Measurements from ENCODE around the gene SLC16A2.

Gene SLC16A2

DNA sequence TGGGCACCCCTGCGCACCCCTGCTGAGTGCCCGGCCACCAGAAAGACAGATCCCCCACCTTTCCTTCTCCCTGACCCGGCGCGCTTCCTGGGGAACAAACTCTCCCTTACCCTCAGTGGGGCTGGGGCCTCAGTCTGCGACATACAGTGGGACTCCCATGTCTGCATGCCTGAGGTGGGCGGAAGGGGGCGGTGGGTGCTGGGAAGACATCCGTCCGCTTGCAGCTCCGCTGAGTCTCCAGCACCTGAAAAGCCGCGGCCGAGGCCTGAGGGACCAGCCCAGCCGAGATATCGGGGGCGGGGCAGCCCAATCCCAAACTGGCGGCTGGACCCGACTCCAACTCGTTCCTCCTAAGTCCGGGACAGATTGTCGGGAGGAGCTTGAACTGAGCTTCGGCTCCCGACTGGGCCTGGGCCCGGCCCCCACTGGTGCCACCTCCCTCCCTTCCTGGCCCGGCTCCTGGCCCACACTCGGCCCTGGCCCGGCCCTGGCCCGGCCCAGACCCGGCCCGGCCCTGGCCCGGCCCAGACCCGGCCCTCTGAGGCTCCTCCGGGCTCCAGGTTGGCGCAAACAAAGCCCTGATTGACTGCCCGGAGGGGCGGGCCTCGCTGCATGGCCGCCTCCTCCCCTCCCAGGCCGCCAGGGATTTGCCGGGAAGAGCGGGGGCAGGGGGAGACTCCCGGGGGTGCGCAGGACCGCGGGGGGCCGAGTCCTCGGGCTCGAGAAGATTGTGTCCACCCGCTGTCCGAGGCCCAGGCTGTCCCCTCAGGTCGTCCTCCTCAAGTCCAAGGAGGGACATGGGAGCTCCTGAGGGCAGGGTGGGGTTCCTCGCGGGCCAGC, 877 bp upstream of the SLC16A2 start:
- TF ChIP-seq Cebpa-rat (IDR thresholded peaks at IDR 0.05): no peak
- H4K20me1 ChIP-seq: 0 out of 2 replicates have a peak, but pooled peaks cover 7% of the 10 kb centered on the region
- peaks cover 11% of the 10 kb centered on the region for H3K9me3 ChIP-seq
- H3K27ac ChIP-seq: peak overlapping the region; percentile 93
- peak overlapping the region; percentile 84 for H3K9ac ChIP-seq
- H3K4me3 ChIP-seq: peak overlapping the region; percentile 74
- H3K4me2 ChIP-seq: peak overlapping the region; percentile 77
- H3K4me1 ChIP-seq: peaks cover 22% of the 10 kb centered on the region
- no peaks in the 10 kb centered on the region for H3K36me3 ChIP-seq
- H3K27me3 ChIP-seq: peaks cover 9% of the 10 kb centered on the region; the same call in 1 of the 2 replicates

DNA sequence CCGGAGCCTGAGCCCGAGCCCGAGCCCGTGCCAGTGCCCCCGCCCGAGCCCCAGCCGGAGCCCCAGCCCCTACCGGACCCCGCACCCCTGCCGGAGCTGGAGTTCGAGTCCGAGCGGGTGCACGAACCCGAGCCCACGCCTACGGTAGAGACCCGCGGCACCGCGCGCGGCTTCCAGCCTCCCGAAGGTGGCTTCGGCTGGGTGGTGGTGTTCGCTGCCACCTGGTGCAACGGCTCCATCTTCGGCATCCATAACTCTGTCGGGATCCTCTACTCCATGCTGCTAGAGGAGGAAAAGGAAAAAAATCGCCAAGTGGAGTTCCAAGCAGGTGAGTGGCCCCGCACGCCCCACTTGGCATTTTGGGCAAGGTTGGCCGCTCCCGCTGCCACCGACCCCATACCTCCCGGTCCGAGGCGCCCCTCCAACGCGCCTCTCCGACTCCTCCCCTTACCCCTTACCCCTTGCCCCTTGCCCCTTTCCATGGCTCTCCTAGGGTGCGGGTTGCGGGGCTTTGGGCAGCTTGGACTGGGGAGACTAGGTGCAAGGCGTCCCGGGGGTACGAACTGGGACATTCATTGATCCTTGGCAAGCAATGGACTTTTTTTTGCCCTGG, 553 bp downstream of the SLC16A2 start:
- Histone ChIP-seq H3K27ac (peak overlapping the region; percentile 58), H4K20me1 (0 out of 2 replicates have a peak, but pooled peaks cover 7% of the 10 kb centered on the region), H3K36me3 (no peaks in the 10 kb centered on the region), H3K4me1 (peaks cover 22% of the 10 kb centered on the region), H3K27me3 (peaks cover 17% of the 10 kb centered on the region), H3K4me3 (peak overlapping the region; percentile 74), H3K9me3 (peaks cover 11% of the 10 kb centered on the region), H3K9ac (peak overlapping the region; percentile 84; the same call in 1 of the 2 replicates), H3K4me2 (peak overlapping the region; percentile 77)
- TF ChIP-seq Cebpa-rat (IDR thresholded peaks at IDR 0.05): no peak

DNA sequence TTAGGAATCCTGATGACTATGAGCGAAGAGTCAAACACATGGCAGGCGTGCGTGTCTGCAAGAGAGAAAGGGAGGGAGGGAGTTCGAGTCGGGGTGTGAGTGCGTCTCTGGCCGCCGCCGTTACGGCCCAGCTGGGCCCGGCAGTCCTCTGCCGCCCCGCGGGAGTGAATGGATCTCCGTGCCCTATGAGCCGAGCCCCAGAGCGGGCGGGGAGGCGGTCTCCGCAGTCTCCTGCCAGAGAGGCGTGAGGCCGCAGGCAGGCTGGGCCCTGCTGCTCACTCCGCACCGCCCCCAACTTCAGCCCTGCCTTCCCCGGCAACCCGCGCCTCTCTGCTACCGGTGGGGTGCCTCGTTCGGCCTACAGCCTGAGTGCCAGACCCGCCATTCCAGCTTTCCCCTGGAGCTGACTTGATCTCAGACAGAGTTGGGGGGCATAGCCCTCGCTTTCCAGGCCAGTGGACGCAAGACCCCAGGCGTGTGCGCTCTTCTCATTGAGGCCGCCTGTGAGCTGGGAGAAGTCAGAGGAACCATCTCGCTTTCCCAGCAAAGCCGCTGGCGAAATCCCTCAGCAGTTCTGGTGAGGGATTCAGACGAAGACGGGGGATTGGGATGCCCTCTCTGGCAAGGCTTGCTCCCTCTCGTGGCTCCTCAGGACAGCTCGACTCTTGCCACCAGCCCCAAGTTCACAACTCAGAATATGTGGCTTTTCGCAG, 1.4 kb downstream of the SLC16A2 start:
- no peaks in the 10 kb centered on the region for H3K36me3 ChIP-seq
- H3K4me1 ChIP-seq: peaks cover 22% of the 10 kb centered on the region
- H3K9me3 ChIP-seq: peaks cover 11% of the 10 kb centered on the region
- TF ChIP-seq Cebpa-rat (IDR thresholded peaks at IDR 0.05): no peak
- H3K4me3 ChIP-seq: peak overlapping the region; percentile 74
- H3K27me3 ChIP-seq: peaks cover 20% of the 10 kb centered on the region
- H4K20me1 ChIP-seq: 0 out of 2 replicates have a peak, but pooled peaks cover 7% of the 10 kb centered on the region
- no peak overlapping the region for H3K27ac ChIP-seq
- H3K9ac ChIP-seq: peak overlapping the region; percentile 84
- peak overlapping the region; percentile 77 for H3K4me2 ChIP-seq

DNA sequence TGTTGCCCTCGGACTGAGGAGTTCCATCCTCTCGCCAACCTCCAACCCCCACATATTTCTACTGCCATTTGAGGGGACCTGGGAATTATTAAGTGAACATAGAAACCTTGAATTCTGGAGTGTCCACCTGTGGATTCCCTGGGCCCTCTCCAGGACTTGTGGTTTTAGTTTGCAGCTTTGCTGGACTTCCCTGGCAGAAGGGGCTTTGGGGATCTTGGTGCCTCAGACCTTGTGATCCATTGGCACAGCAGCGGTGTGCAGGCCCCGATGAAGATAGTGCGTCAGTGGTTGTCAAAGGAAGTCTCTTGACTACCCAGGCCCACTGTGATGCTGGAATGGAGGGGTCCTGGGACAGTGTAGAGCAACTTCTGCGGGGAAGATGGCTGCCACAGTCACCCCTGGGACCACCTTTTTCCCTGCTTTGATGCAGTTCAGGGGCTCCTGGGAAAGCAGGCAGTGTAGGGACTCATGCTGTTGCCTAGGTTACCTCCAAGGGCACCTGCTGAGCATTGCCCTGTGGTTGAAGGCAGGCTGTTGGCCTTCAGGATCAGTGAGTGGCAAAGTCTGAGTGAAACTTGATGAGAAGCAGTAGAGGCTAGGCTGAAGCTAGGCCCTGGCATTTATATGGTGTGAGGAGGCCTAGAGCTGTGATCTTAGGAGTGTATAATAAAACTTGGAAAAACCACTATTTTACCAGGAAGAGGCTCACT, 2.2 kb downstream of the SLC16A2 start:
- peak overlapping the region; percentile 84; the same call in 1 of the 2 replicates for H3K9ac ChIP-seq
- H3K4me3 ChIP-seq: no peak overlapping the region; the same call in 1 of the 2 replicates
- peak overlapping the region; percentile 77 for H3K4me2 ChIP-seq
- no peak overlapping the region for H3K27ac ChIP-seq
- TF ChIP-seq Cebpa-rat (IDR thresholded peaks at IDR 0.05): no peak
- H3K27me3 ChIP-seq: peaks cover 27% of the 10 kb centered on the region
- 0 out of 2 replicates have a peak, but pooled peaks cover 7% of the 10 kb centered on the region for H4K20me1 ChIP-seq
- H3K4me1 ChIP-seq: peaks cover 22% of the 10 kb centered on the region
- H3K36me3 ChIP-seq: no peaks in the 10 kb centered on the region
- H3K9me3 ChIP-seq: peaks cover 11% of the 10 kb centered on the region

DNA sequence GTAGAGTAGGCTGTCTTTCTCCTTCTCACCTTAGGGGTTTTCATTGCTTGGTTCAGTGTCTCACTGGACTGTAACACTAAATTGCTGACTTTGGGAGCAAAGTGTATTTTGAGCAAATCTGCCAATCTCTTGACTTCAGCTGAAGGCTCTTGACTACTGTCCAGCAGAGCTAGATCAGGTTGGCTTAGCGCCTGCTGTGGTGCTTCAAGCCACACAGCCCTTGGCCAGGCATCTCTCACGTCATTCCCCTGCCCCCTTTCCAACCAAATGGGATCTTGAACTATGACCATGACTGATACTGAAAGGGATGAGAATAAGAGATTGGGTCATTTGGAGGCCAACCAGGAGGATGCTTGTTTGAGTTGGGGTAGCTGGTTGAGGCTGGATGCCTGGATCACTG, 4.8 kb downstream of the SLC16A2 start:
- no peak overlapping the region for H3K27ac ChIP-seq
- H3K4me1 ChIP-seq: peaks cover 14% of the 10 kb centered on the region
- H3K9ac ChIP-seq: no peak overlapping the region
- no peaks in the 10 kb centered on the region for H3K36me3 ChIP-seq
- H3K4me3 ChIP-seq: no peak overlapping the region
- H3K27me3 ChIP-seq: peaks cover 53% of the 10 kb centered on the region
- TF ChIP-seq Cebpa-rat (IDR thresholded peaks at IDR 0.05): no peak
- 0 out of 2 replicates have a peak, but pooled peaks cover 7% of the 10 kb centered on the region for H4K20me1 ChIP-seq
- H3K4me2 ChIP-seq: no peak overlapping the region
- H3K9me3 ChIP-seq: no peaks in the 10 kb centered on the region; the same call in 1 of the 2 replicates

DNA sequence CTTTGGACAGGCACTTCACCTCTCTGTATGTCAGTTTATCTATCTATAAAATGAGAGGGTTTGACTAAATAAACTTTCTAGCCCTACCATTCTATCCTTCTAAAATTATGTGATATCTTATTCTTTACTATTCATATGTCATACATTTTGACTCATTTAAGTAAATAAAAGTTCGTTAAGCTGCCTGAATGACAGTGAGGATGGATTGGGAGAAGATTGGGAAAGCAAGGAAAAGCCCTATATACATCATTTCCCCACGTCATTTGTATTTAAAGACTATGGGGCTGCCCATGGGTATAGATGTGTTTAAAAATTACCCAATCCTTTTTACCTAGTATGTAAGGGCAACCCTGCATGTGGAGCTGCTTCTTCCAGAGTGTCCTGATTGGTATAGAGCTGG, 5.3 kb downstream of the SLC16A2 start:
- no peaks in the 10 kb centered on the region for H3K9me3 ChIP-seq
- TF ChIP-seq Cebpa-rat (IDR thresholded peaks at IDR 0.05): no peak
- H3K9ac ChIP-seq: no peak overlapping the region
- no peak overlapping the region for H3K27ac ChIP-seq
- H4K20me1 ChIP-seq: 0 out of 2 replicates have a peak, but pooled peaks cover 7% of the 10 kb centered on the region
- no peak overlapping the region for H3K4me3 ChIP-seq
- peaks cover 54% of the 10 kb centered on the region for H3K27me3 ChIP-seq
- H3K4me2 ChIP-seq: no peak overlapping the region
- H3K4me1 ChIP-seq: peaks cover 14% of the 10 kb centered on the region
- no peaks in the 10 kb centered on the region for H3K36me3 ChIP-seq

DNA sequence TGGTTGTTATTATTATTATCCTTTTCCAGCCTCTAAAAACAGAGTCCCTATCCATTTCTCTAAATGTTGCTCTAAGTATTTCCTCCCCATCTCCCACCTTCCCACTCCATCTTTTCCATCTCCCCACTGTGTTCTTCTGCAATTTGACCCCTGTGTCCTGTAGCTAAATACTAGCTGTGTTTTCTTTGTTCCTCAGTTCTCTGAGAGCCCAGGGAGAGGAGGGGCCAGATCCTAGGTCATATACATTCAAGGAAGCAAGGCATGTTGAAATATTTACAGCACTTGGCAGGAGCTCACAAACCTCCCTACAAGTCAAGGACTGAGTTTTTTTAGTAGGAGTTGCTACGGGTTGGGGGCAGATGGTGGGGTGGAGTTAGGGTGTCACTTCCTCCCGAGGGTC, 10.5 kb downstream of the SLC16A2 start:
- peaks cover 82% of the 10 kb centered on the region for H3K27me3 ChIP-seq

DNA sequence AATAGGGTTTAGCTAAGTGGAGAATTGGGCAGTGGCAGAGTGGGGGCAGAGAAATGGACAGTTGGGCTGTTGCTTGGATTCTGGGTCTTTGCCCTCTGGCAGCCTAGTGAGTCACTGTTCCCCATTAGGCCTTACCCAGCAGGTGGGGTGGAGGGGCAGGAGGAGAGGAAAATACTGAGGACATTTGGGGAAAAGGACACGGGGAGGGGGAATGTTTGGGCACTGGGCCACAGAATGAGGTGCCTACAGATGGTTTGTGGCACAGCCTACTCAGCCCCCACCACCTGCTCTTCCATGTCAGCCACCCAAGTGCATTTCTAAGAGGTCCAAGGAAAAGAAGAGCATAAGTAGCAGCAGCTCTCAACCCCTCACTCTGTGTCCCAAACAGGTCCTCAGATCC, 13.0 kb downstream of the SLC16A2 start:
- H3K4me3 ChIP-seq: no peak overlapping the region
- no peak overlapping the region for H3K4me2 ChIP-seq
- no peak overlapping the region for H3K27ac ChIP-seq
- H3K36me3 ChIP-seq: no peaks in the 10 kb centered on the region
- H4K20me1 ChIP-seq: no peaks in the 10 kb centered on the region
- H3K4me1 ChIP-seq: no peaks in the 10 kb centered on the region
- H3K9ac ChIP-seq: no peak overlapping the region
- no peak for TF ChIP-seq Cebpa-rat (IDR thresholded peaks at IDR 0.05)
- H3K9me3 ChIP-seq: no peaks in the 10 kb centered on the region
- H3K27me3 ChIP-seq: peaks cover 80% of the 10 kb centered on the region

More for the DNA sequence above, 10.5 kb downstream of the SLC16A2 start:
- H3K9me3 ChIP-seq: no peaks in the 10 kb centered on the region
- H3K4me2 ChIP-seq: no peak overlapping the region
- no peak overlapping the region for H3K27ac ChIP-seq
- TF ChIP-seq Cebpa-rat (IDR thresholded peaks at IDR 0.05): no peak
- H4K20me1 ChIP-seq: no peaks in the 10 kb centered on the region
- no peak overlapping the region for H3K9ac ChIP-seq
- no peaks in the 10 kb centered on the region for H3K4me1 ChIP-seq
- H3K36me3 ChIP-seq: no peaks in the 10 kb centered on the region
- H3K4me3 ChIP-seq: no peak overlapping the region

DNA sequence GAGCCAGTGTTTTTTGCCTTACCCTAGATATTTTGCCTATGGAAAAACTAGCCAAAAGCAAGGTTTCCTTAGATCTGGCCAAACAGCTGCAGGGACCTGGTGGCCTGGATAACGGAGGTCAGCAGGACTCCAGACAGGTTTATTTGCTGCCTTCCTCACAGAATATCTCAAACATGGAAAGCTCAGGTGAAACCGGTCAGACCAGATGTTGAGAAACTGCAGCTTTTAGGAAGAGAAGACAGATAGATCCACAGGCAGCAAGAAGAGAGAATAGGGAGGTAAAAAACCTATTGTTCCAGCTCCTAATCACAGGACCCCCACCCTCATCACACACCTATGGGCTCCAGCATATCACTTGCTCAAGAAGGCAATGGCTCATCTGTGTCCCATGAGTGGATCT, 16.2 kb downstream of the SLC16A2 start:
- H3K4me1 ChIP-seq: no peaks in the 10 kb centered on the region
- no peak overlapping the region for H3K9ac ChIP-seq
- H3K27ac ChIP-seq: no peak overlapping the region
- no peaks in the 10 kb centered on the region for H4K20me1 ChIP-seq
- H3K4me3 ChIP-seq: no peak overlapping the region
- peaks cover 82% of the 10 kb centered on the region for H3K27me3 ChIP-seq
- no peak overlapping the region for H3K4me2 ChIP-seq
- H3K9me3 ChIP-seq: no peaks in the 10 kb centered on the region
- no peak for TF ChIP-seq Cebpa-rat (IDR thresholded peaks at IDR 0.05)
- H3K36me3 ChIP-seq: no peaks in the 10 kb centered on the region
